ENCODE data around the gene EML6.

The EML6 gene

DNA sequence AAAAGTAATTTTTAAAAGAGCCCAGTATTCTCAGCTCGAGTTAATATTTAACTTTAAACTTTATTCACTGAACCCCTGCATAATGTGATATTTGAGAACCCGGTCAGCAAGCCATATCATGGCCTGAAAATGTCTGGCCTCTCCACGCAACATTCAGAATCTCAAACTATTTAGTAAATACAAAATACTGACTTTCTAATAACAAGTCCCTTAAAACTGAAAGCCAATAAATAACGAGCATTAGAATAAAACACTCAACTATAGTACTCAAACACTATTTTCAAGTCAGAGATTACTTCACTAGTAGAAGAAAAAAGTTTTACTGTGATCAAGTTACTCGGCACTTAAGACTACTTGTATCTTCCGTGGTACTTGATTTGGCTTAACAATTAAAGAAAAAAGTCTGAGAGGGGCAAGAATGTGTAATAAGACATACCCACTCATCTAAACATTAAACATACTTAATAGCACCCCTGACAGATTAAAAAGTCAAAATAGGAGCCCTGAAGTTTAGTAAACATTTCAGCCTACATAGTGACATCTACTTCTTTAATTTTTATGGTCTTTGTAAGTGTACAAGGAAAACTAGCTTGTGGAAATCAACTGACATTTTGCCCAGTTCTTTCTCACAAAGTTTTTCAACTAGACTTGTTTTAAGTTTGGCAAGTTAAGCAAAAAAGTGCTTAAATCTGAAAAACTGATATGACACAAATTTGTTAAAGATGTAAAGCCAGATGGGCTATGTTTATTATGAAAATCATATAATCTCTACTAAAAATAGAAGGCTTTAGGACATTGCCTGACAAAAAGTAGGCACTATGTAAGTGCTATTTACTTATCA is 288.6 kb downstream of the EML6 start:
- no peak for DNase-seq

GRCh38 chr2:55012672-55013484 is 289.4 kb downstream of the EML6 start:
- no peak for DNase-seq

GRCh38 chr2:55013936-55014335 is 290.5 kb downstream of the EML6 start:
- no peak for DNase-seq

DNA sequence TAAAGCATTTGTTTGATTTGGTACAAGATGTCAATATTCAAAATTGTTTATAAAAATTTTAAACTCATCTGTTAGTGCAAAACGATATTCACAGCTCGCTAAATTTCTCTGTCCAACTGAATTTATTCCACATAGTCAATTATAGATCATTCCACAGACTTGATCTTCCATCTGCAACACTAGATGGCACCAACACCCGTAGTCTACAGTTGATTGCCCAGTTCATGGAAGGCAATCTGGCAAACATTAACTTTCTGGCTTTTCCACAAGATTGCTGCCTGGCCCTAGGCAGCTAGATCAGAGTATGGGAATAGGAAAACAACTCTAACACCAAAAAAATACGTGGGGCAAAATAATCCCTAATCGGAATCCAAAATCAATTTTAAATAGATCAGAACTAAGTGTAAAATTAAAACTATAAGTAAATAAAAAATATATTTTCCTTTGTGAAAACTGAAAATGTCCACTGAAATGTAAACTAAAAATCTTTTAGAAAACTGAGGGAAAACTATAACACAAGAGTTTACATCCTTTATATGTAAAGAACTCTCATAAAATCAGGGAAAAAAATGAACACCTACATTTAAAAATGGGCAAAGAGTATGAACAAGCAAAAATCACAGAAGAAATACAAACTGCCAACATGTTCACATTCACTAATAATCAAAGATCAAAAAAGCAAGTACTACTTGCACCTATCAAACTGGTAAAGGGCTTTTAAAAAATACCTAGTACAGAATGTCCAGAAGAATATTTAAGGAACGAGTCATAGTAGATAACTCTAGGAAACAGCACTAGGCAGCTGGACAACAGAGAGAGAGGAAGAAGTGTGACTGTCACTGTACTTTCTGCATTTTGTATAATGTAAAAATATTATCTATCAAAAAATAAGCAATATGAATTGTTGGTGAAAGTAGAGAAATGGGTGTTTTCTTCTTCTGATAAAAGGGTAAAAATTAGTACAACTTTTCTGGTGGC is 291.8 kb downstream of the EML6 start:
- DNase-seq, result peak; percentile 47 to 64

GRCh38 chr2:55017428-55017827 is 294.0 kb downstream of the EML6 start:
- no peak for DNase-seq

GRCh38 chr2:55017880-55018279 is 294.4 kb downstream of the EML6 start:
- DNase-seq, result no peak

GRCh38 chr2:55018619-55019018 is 295.2 kb downstream of the EML6 start:
- no peak for DNase-seq

GRCh38 chr2:55019526-55020258 is 296.2 kb downstream of the EML6 start:
- DNase-seq, result no peak
